Hematopoietic multipotent progenitor cell treated with erythropoietin and hydrocortisone succinate and interleukin-3 and kit ligand, for 15 days (in vitro differentiated cells): ENCODE data around the gene PLEKHA6.

Experiments used
- DNase-seq: peaks from one replicate; pipeline ENCODE4 v3.0.0-alpha.2; 2015; ENCODE audit warnings: low spot score

Gene PLEKHA6

GRCh38 chr1:204232526-204232925 is 127.2 kb downstream of the PLEKHA6 start:
- no peak for DNase-seq

- no peak for DNase-seq
These were observed 129.5 kb downstream of the PLEKHA6 start for GRCh38 chr1:204230211-204230610.

- DNase-seq: no peak
These were observed 130.8 kb downstream of the PLEKHA6 start for GRCh38 chr1:204228896-204229295.

- no peak for DNase-seq
These were observed 131.5 kb downstream of the PLEKHA6 start for GRCh38 chr1:204227996-204228785.

GRCh38 chr1:204227351-204227750 is 132.4 kb downstream of the PLEKHA6 start:
- DNase-seq: no peak

GRCh38 chr1:204225841-204226735 is 133.6 kb downstream of the PLEKHA6 start:
- no peak for DNase-seq

- no peak for DNase-seq
These were observed 135.1 kb downstream of the PLEKHA6 start for GRCh38 chr1:204224655-204225054.

GRCh38 chr1:204223129-204223860 is 136.4 kb downstream of the PLEKHA6 start:
- no peak for DNase-seq

- DNase-seq: no peak
These were observed 137.0 kb downstream of the PLEKHA6 start for GRCh38 chr1:204222764-204223055.

- no peak for DNase-seq
These were observed 137.5 kb downstream of the PLEKHA6 start for GRCh38 chr1:204222006-204222763.

- DNase-seq: no peak
These were observed 138.5 kb downstream of the PLEKHA6 start for GRCh38 chr1:204221271-204221670.

- no peak for DNase-seq
These were observed 139.6 kb downstream of the PLEKHA6 start for GRCh38 chr1:204219971-204220616.

GRCh38 chr1:204218552-204218951 is 141.2 kb downstream of the PLEKHA6 start:
- DNase-seq: no peak

- no peak for DNase-seq
These were observed 142.1 kb downstream of the PLEKHA6 start for GRCh38 chr1:204217648-204218000.

GRCh38 chr1:204216880-204217647 is 142.7 kb downstream of the PLEKHA6 start:
- DNase-seq: no peak

- DNase-seq: no peak
These were observed 143.5 kb downstream of the PLEKHA6 start for GRCh38 chr1:204216236-204216635.

GRCh38 chr1:204213668-204214662 is 145.8 kb downstream of the PLEKHA6 start, which contains the start of gene GOLT1A:
GOLT1A (minus strand) TSS chr1:204213988; CDS start chr1:204213906, 82 bp downstream.
- no peak for DNase-seq

- DNase-seq: no peak
These were observed 147.0 kb downstream of the PLEKHA6 start for GRCh38 chr1:204212715-204213114.

GRCh38 chr1:204211046-204211445 is 148.7 kb downstream of the PLEKHA6 start:
- no peak for DNase-seq
